CD4-positive, alpha-beta T cell treated with Interleukin-21 for 1 hour (primary cell): Measurements from ENCODE around the gene MYH11.
"Not testable (repeated sequence)": the region's sequence is repeated elsewhere in the genome, so short reads cannot be mapped to it uniquely, and the experiment has no call there.

Experiments
- DNase-seq: peaks from one replicate; pipeline ENCODE4 v3.0.0-alpha.2; 2020

MYH11 gene

GRCh38 chr16:15742716-15743115, 114.1 kb downstream of the MYH11 start:
- no peak for DNase-seq

DNA sequence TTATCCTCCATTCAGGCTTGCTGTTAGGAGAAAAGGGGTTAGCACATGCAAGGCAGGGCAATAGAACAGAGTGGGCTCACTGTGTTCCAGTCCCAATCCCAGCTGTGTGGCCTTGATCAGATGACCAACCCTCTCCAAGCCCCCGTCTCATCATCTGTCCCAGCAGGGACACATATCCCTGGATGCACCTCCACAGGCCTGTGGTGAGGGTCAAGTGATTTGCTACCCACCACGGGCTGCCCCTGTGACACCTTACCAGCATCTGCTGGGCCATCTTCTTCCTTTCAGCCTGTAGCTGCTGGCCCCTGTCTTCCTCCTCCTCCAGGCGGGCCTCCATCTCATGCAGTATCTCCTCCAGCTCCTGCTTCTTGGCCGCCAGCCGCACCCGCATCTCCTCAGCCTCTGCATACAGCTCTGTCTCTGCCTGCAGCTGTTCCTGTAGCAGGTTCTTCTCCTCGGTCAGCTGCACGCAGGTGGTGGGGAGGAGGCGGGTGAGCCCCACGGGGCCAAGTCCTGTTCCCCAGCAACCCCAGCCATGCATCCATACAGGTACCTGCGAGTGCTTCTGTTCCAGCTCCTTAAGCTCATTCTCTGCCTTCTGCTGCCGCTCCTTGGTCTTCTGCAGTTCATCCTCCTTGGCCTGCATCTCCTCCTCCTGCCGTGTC, 115.5 kb downstream of the MYH11 start:
- DNase-seq = no peak

DNA sequence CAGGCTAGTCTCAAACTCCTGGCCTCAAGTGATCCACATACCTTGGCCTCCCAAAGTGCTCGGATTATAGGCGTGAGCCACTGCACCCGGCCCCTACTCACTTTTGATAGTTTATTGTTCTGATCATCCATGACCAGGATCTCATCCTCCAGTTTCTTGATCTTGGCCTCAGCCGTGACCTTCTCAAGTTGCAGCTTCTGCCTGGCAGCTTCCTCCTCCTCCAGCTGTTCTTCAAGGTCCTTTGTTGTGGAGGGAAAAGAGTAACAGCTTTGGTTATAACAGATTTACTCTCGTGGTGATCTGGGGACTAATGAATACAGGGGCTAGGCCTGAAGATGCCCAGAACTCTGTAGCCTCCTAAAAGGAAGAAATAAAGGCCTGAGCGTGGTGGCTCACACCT, 116.9 kb downstream of the MYH11 start:
- no peak for DNase-seq

DNA sequence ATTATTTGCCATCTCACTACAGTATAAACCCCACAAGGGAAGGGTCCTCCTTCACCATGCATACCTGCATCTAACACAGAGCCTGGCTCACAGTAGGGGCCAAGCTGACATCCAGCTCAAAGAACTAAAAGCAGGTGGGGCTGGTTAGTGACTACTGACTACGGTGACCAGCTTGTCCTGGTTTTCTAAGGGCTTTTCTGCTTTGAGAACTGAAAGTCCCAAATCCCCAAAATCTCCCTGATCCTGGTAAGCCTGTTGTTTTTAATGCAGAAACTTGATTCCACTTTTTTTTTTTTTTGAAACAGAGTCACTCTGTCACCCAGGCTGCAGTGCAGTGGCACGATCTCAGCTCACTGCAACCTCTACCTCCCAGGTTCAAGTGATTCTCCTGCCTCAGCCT, 117.4 kb downstream of the MYH11 start:
- DNase-seq = no peak

DNA sequence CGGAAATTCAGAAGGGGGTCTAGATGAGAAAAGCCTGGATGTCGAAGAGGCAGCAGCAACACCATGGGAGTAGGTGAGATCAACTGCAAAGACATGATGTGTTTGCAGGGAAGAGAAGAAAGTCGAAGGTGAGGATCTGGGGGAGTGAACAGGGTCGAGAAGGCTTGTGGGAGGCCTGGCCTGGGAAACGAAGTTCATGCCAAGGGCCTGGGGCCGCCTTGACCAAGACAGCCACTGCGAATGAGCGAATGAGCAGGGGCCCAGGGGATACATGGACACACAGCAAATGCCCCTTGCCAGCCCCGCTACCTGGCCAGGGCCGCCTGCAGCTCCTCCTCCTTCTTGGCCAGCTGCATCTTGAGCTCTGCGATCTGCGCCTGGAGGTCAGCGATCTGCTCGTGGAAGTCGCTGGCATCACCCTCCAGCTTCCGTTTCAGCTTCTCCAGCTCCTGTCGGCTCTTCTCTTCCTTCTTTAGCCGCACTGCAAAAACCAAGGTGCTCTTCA, 119.6 kb downstream of the MYH11 start:
- DNase-seq = no peak

DNA sequence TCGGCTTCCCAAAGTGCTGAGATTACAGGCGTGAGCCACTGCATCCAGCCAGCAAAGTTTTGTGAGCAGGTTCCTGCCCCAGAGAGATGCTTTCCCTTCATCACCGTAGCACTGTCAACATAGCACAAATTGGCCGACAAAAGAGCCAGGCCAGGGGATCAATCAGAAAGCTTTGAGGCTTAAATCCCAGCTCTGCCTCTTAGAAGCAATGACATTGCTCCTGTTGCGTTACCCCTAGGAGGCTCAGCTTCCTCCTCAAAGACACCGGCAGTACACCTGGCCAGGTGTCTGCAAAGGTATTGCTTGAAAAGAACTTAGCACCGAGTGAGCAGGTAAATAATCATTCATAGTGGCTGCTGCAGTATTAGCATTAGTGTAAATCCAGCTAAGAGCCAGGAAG, 120.3 kb downstream of the MYH11 start:
- no peak for DNase-seq

- no peak for DNase-seq
Observed at GRCh38 chr16:15735610-15736009, 121.2 kb downstream of the MYH11 start.

DNA sequence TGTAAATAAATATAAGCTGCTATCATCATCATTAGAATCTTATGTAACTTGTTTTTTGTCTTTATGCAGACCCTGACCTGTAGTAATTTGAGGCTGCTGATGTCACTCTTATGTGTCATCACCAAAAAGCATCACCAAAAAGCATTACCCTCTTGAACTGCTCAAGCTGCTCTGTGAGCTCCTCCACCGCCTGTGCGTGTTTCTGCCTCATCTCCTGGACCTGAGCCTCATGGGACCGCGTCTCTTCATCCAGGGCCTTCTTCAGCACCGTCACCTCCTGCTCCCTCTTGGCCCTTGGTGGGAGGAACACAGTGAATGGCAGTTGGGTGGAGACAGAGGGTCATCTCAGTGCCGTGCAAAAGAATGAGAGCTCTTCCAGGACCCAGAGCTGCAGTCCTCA, 124.4 kb downstream of the MYH11 start:
- DNase-seq = no peak

DNA sequence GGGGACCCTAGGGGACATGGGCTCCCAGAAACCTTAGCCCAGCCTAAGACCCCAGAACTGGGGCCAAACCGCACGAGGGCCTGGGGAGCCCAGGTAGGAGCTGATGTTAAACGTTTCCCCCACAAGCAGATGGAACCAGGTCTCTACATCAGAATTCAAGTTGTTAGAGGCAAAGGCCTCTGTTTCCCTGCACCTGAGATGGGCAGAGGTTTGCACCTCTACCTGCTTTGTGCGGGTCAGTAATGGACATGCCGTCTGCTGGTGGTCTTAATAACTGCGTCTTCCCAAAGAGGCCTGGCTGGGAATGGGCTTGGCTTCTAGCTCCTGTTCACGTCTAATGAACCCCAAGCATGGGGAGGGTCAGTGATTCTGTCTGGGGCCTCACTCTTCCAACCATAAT, 127.7 kb downstream of the MYH11 start:
- no peak for DNase-seq

DNA sequence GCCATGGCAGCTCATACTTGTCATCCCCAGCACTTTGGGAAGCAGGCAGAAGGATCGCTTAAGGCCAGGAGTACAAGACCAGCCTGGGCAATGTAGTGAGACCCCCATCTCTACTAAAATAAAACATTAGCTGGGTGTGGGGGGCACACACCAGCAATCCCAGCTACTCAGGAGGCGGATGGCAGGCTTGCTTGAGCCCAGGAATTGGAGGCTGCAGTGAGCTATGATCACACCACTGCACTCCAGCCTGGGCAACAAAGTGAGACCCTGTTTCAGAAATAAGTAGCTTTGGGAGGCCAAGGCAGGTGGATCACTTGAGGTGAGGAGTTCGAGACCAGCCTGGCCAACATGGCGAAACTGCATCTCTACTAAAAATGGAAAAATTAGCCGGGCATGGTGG, 129.1 kb downstream of the MYH11 start:
- DNase-seq = not testable (repeated sequence)

DNA sequence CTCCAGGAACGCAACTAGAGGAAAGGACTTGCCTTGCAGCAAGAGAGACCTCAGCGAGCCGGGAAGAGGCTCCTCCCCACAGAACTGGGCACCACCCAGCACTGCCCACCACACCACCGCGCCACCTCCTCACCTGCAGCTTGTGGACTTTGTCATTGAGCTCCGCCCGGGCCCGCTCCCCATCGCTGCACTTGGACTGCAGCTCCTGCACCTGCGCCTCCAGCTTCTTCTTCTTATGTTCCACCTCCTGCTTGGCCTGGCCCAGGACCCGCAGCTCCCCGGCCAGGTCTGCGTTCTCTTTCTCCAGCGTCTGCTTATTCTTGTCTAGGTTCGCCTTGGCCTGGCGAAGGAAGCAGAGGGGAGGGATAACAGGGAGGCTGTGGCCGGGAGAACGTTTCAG, 130.1 kb downstream of the MYH11 start:
- no peak for DNase-seq

DNA sequence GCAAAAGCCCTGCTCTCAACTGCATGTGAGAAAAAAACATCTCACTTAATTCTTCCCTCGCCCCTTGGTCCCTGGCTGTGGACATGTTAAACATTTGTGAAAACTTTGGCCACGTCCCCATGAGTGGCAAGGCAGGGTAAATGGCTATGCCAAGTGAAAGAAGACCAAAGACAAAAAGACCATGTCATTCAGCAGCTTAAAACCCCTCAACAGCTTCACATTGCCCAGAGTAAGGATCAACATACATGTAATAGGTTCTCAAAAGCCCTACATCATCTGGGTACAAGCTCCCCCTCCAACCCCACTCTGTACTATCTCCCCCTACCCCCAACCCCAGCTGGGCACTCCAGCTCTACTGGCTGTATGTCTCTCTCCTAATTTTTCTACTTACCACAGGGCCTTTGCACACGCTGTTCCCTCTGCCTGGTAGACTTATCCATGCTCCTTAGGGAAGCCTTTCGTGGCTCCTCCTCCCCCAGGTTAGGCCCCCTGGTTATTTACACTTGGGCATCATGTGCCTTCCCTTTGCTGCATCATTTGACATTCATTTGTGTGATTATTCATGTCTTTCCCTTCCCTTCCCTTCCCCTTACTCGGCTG, 131.1 kb downstream of the MYH11 start:
- no peak for DNase-seq

DNA sequence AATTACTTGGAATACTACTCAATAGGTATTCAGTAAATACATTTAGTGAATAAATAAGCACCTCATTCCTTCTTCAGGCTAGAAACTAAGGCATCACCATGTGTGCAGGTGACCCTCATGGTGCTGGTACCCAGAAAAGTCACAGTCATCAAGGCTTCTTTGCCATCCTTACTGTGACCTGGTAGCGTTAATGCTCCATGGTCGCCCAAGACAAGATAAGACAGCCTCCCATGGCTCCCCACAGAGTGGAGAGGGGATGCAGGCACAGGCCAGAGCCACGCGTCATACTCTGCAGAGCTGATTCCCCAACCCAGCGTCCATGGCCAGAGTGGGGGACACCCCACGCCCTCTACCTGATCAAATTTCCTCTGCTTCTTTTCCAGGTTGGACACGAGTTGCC, 133.0 kb downstream of the MYH11 start:
- DNase-seq = no peak

GRCh38 chr16:15721018-15721417, 135.8 kb downstream of the MYH11 start:
- DNase-seq = no peak

DNA sequence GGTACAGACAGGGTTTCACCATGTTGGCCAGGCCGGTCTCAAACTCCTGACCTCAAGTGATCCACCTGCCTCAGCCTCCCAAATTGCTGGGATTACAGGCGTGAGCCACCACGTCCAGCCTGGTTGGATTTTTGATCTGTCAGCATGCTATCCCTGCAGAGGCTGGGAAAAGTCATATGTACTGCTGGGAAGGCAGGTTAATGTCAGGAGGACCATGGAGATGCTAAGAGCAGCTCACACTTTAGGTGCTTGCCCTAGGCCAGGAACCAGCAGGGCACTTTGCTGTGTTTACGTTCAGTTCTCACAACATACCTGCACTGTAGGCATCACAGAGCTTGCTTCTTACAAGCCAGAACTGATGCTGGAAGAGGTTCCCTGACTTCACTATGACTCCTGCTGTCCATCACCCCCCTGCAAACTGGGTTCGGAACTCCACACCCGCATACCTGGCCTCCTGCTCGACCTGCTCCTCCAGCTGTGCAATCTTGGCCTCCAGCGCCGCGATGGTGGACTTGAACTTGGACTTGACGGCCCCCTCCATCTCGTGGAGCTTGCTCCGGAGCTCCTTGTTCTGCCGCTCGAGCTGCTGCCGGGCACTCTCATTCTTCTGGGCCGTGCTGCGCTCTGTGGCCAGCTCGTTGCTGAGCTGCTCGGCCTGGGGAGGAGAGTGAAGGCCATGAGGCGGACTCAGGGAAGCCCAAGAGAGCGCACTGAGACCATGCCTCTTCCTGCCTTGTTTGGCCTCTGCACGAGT, 140.0 kb downstream of the MYH11 start:
- no peak for DNase-seq

- DNase-seq = no peak
Observed at GRCh38 chr16:15715221-15715620, 141.6 kb downstream of the MYH11 start.

DNA sequence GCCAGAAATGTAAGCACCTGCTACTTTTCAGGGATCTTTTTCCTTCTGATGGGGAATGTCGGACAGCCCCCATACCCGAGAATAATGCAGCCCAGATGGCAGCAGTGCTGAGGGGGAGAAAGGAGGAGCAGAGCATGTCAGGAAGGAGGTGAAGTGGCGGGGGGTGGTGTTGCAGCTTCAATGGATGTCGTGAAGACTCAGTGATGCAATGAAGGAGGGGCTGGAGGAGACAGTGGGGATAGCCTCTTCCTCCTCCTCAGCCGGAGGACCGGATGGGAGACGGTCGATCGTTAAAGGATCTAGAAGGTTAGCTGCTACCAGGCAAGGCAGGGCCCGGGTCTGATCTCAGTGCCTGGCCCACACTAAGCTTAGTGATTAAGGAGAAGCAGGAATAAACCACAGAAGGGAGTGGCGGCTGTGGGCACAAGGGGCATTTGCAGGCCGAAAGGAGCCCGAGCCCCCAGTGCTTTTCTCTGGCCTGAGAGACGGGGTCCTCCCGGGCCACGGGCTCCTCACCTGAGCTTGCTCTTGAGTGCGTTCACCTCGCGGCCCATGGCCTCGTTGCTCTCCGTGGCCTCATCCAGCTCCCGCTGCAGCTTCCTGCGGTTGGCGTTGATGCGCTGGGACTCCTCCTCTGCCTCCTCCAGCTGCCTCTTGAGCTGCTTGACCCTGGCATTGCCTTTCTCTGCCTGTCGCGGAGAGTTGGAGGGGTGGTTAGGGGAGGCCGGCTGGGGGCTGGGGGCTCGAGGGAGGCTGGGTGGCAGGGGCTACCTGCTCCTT, 142.2 kb downstream of the MYH11 start:
- no peak for DNase-seq

GRCh38 chr16:15708997-15709396, 147.8 kb downstream of the MYH11 start:
- DNase-seq = no peak

GRCh38 chr16:15708096-15708495, 148.7 kb downstream of the MYH11 start:
- DNase-seq = no peak

GRCh38 chr16:15707332-15707731, 149.5 kb downstream of the MYH11 start:
- DNase-seq = no peak

DNA sequence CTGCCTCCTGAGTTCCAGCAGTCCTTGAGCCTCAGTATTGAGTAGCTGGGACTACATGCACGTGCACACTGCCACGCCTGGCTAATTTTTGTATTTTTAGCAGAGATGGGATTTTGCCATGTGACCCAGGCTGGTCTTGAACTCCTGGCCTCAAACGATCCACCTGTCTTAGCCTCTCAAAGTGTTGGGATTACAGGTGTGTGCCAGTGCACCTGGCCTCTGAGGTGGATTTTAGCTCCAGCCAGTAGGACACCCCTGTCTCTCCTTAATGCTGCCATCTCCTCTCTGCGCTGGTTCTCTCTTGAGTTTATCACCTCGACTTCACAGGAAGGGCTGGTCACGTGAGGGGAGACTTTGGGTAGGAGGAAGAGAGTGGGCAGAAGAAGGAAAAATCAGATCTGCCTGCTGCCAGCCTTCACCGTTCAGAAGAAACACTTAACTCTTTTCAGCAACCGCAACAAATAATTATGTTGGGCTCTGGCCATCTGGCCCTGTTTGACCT, 151.7 kb downstream of the MYH11 start:
- DNase-seq = no peak

DNA sequence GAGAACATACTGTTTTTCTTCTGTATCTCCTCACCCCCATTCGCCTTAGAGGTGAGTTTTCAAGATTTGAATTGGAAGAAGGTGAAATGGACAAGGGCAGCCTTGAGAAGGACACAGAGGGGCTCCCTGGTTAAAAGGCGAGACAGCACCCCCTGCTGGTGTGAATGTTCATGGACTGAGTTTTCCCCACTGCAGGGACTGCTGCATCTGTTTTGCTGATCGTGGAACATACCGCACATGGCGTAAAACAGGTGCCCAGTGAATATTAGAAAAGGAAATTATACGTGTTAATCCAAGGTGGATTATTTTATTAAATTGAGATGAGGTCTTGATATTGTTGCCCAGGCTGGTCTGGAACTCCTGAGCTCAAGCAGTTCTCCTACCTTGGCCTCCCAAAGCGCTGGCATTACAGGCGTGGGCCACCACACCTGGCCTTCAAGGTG, 152.3 kb downstream of the MYH11 start:
- peak; percentile 75 for DNase-seq
